Bone marrow (tissue), 2 donors: Measurements from ENCODE around the gene TAF5.
"Not testable (repeated sequence)": the region's sequence is repeated elsewhere in the genome, so short reads cannot be mapped to it uniquely, and the experiment has no call there.

Experiments used
- DNase-seq, 2 donors: peaks; one replicate each; lab custom pipeline; 2025; lab: John Stamatoyannopoulos, UW

The TAF5 gene

GRCh38 chr10:103415581-103415980 is 47.8 kb downstream of the TAF5 start:
- no peak for DNase-seq

GRCh38 chr10:103416436-103417147 is 48.8 kb downstream of the TAF5 start:
- DNase-seq = peak; percentile 6 to 22

- DNase-seq = not testable (repeated sequence)
Observed at GRCh38 chr10:103417148-103417469, 49.3 kb downstream of the TAF5 start.

- DNase-seq = no peak
Observed at GRCh38 chr10:103417601-103418000, 49.8 kb downstream of the TAF5 start.

- no peak for DNase-seq
Observed at GRCh38 chr10:103419101-103419500, 51.3 kb downstream of the TAF5 start.

GRCh38 chr10:103423748-103424147 is 56.0 kb downstream of the TAF5 start:
- no peak for DNase-seq

GRCh38 chr10:103427866-103428265 is 60.1 kb downstream of the TAF5 start:
- no peak for DNase-seq

- no peak for DNase-seq
Observed at GRCh38 chr10:103428989-103429643, 61.3 kb downstream of the TAF5 start.

- no peak for DNase-seq
Observed at GRCh38 chr10:103429647-103430046, 61.9 kb downstream of the TAF5 start.

- DNase-seq = no peak
Observed at GRCh38 chr10:103431902-103432301, 64.1 kb downstream of the TAF5 start.

GRCh38 chr10:103433858-103434257 is 66.1 kb downstream of the TAF5 start:
- DNase-seq = no peak
